HCT116 (cell line): ENCODE results near the gene LINC00632. TPM values are rescaled to one million over a fixed set of nuclear protein-coding genes. Genes with fewer than 3 reads are reported as not detected.

Source experiments
- ATAC-seq: fragments of 200-7000 bp; cut with Tn5 transposase; 2 replicates; pipeline ENCODE4 v1.9.1; 2020; ENCODE audit warnings: mild to moderate bottlenecking, moderate library complexity
- BruUV-seq: library from RNA; stranded (reverse); fragments of 400-500 nt; replicated peaks from 2 replicates; lab custom pipeline; 2021; lab: Mats Ljungman, UMichigan
- CTCF ChIA-PET: fragments of 300-600 bp; sonication (Branson Sonifier 250); formaldehyde crosslinking; loops from one replicate; lab custom pipeline; 2021; ENCODE audit warnings: antibody characterized with exemption; lab: Charles Lee
- POLR2A ChIA-PET: fragments of 300-600, 350-600 bp; sonication (Branson Sonifier 250); formaldehyde crosslinking; loops from one replicate; lab custom pipeline; 2021; ENCODE audit warnings: antibody characterized with exemption; lab: Charles Lee
- RAD21 ChIA-PET, 2 experiments: fragments of 300-600 bp; sonication (Branson Sonifier 250); formaldehyde crosslinking; loops; one replicate each; lab custom pipeline; 2023; ENCODE audit warnings: low total read pairs in 2 of 2; ENCODE audit not compliant: uncharacterized antibody in 2 of 2, unreplicated experiment in 2 of 2, low non-redundant PET in 1 of 2; lab: Charles Lee
- DNase-seq: peaks from one replicate; pipeline ENCODE4 v3.0.0-alpha.2; 2010; ENCODE audit warnings: low read depth, low spot score
- H2AFZ ChIP-seq: fragments of 200-600 bp; shearing (Covaris generic), sonication (generic); 2 replicates; pipeline ENCODE4 v1.6.1; 2017; ENCODE audit warnings: low read depth, mixed run types, mixed read lengths, antibody characterized with exemption, low read length; ENCODE audit not compliant: poor library complexity, severe bottlenecking
- H3K27ac ChIP-seq: 2 replicates; pipeline ENCODE4 v1.5.1; 2012; ENCODE audit warnings: low read depth, low read length
- H3K27me3 ChIP-seq: fragments of 200-600 bp; sonication (generic); 2 replicates; pipeline ENCODE4 v1.6.1; 2016; ENCODE audit warnings: mixed run types, low read length, mixed read lengths; ENCODE audit not compliant: insufficient read depth
- H3K36me3 ChIP-seq, 2 experiments: fragments of 200-500 bp in 1 of 2; fragments of 200-600 bp in 1 of 2; sonication (Bioruptor generic) in 1 of 2; sonication (generic) in 1 of 2; 2 replicates each; pipeline versions ENCODE4 v1.5.1 to v1.6.1; 2014 to 2016; ENCODE audit warnings: low read length in 2 of 2, inconsistent platforms in 1 of 2, mixed read lengths in 1 of 2, mixed run types in 1 of 2; ENCODE audit not compliant: insufficient read depth in 2 of 2, control insufficient read depth in 1 of 2
- H3K4me1 ChIP-seq, 2 experiments: fragments of 200-600 bp in 1 of 2; sonication (generic) in 1 of 2; 2 replicates each; pipeline versions ENCODE4 v1.5.1 to v1.6.1; 2012 to 2017; ENCODE audit warnings: low read length in 2 of 2, inconsistent platforms in 1 of 2, mild to moderate bottlenecking in 1 of 2, mixed read lengths in 1 of 2, mixed run types in 1 of 2, moderate library complexity in 1 of 2; ENCODE audit not compliant: insufficient read depth in 2 of 2, control insufficient read depth in 1 of 2
- H3K4me2 ChIP-seq: fragments of 200-600 bp; sonication (generic); 2 replicates; pipeline ENCODE4 v1.6.1; 2017; ENCODE audit warnings: mixed run types, low read length, mixed read lengths
- H3K4me3 ChIP-seq, 2 experiments: fragments of 200-600 bp in 1 of 2; sonication (generic) in 1 of 2; replicated peaks in 1 of 2; 2 replicates each; pipeline ENCODE4 v1.5.1; 2011 to 2016; ENCODE audit warnings: low read length in 2 of 2, control low read depth in 1 of 2, low read depth in 1 of 2, mild to moderate bottlenecking in 1 of 2, mixed read lengths in 1 of 2, mixed run types in 1 of 2
- H3K79me2 ChIP-seq: fragments of 200-600 bp; sonication (generic); 2 replicates; pipeline ENCODE4 v1.6.1; 2017; ENCODE audit warnings: mild to moderate bottlenecking, mixed run types, low read length, moderate library complexity, mixed read lengths; ENCODE audit not compliant: insufficient read depth
- H3K9ac ChIP-seq: fragments of 200-600 bp; sonication (generic); 2 replicates; pipeline ENCODE4 v1.6.1; 2016; ENCODE audit warnings: low read length, mixed read lengths
- H3K9me2 ChIP-seq: fragments of 200-600 bp; sonication (generic), shearing (Covaris generic); 2 replicates; pipeline ENCODE4 v1.6.1; 2017; ENCODE audit warnings: mixed run types, mild to moderate bottlenecking, moderate library complexity; ENCODE audit not compliant: insufficient read depth
- H3K9me3 ChIP-seq, 2 experiments: fragments of 200-500 bp in 1 of 2; fragments of 200-600 bp in 1 of 2; sonication (Bioruptor generic) in 1 of 2; sonication (generic) in 1 of 2; 2 replicates each; pipeline ENCODE4 v1.6.1; 2014 to 2017; ENCODE audit warnings: low read length in 2 of 2, mixed read lengths in 2 of 2, inconsistent platforms in 1 of 2, low read depth in 1 of 2, mild to moderate bottlenecking in 1 of 2, mixed run types in 1 of 2, moderate library complexity in 1 of 2; ENCODE audit not compliant: control insufficient read depth in 1 of 2, insufficient read depth in 1 of 2
- H4K20me1 ChIP-seq: fragments of 200-600 bp; sonication (generic), shearing (Covaris generic); 2 replicates; pipeline ENCODE4 v1.6.1; 2017; ENCODE audit warnings: mixed run types, mild to moderate bottlenecking, moderate library complexity; ENCODE audit not compliant: insufficient read depth
- ATF3 ChIP-seq: IDR thresholded peaks from 2 replicates; pipeline ENCODE4 v1.6.1; 2012
- CTCF ChIP-seq, 3 experiments: fragments of 200-600 bp in 1 of 3; sonication (generic) in 1 of 3; IDR thresholded peaks in 2 of 3; conservative IDR thresholded peaks in 1 of 3; 2 replicates each; pipeline ENCODE4 v1.5.1; 2012 to 2017; ENCODE audit warnings: low read depth in 2 of 3, low read length in 2 of 3, antibody characterized with exemption in 1 of 3, borderline replicate concordance in 1 of 3, control low read depth in 1 of 3, mild to moderate bottlenecking in 1 of 3, mixed read lengths in 1 of 3, mixed run types in 1 of 3, moderate library complexity in 1 of 3; ENCODE audit not compliant: insufficient read depth in 1 of 3
- EZH2phosphoT487 ChIP-seq: fragments of 200-600 bp; IDR thresholded peaks from 2 replicates; pipeline ENCODE4 v1.6.1; 2018; ENCODE audit warnings: antibody characterized with exemption, borderline replicate concordance
- RAD21 ChIP-seq: IDR thresholded peaks from 2 replicates; pipeline ENCODE4 v1.6.1; 2012; ENCODE audit warnings: low read depth, mild to moderate bottlenecking
- SIN3A ChIP-seq: IDR thresholded peaks from 2 replicates; pipeline ENCODE4 v1.6.1; 2012; ENCODE audit warnings: low read depth
- SRF ChIP-seq: IDR thresholded peaks from 2 replicates; pipeline ENCODE4 v1.6.1; 2012; ENCODE audit warnings: low read depth
- YY1 ChIP-seq: IDR thresholded peaks from 2 replicates; pipeline ENCODE4 v1.6.1; 2011; ENCODE audit warnings: low read length, low read depth, moderate library complexity, mild to moderate bottlenecking; ENCODE audit not compliant: insufficient replicate concordance; ENCODE audit errors: extremely low read depth
- ZBTB33 ChIP-seq: IDR thresholded peaks from 2 replicates; pipeline ENCODE4 v1.6.1; 2011; ENCODE audit warnings: mild to moderate bottlenecking, low read length, moderate library complexity; ENCODE audit not compliant: insufficient replicate concordance; ENCODE audit errors: extremely low read depth
- intact Hi-C: fragments of 100-400 bp; cut with micrococcal nuclease; formaldehyde crosslinking; loops from 2 replicates; pipeline ENCODE4 v1.10.0; 2022
- total RNA-seq: library from RNA; stranded (reverse); gene quantifications from one replicate; pipeline ENCODE4 v1.2.1, GENCODE V29; 2021; ENCODE audit not compliant: unreplicated experiment

LINC00632 gene
- total RNA-seq, 1 experiment from 2014 or later = 0.15 TPM

GRCh38 chrX:140756941-140757340, 47.4 kb downstream of the LINC00632 start:
- no peak overlapping the region for H2AFZ ChIP-seq
- ChIA-PET RAD21 (no interaction called here), POLR2A (no interaction called here), CTCF (no interaction called here)
- DNase-seq (no peak), ATAC-seq (no peak)
- BruUV-seq = no TSS peak
- H4K20me1 ChIP-seq = no peaks in the 10 kb centered on the region
- no peaks in the 10 kb centered on the region for H3K9me3 ChIP-seq
- intact Hi-C loops = no loop called here
- H3K4me1 ChIP-seq = no peaks in the 10 kb centered on the region
- no peak overlapping the region for H3K4me2 ChIP-seq
- no peaks in the 10 kb centered on the region for H3K9me2 ChIP-seq
- no peak overlapping the region for H3K4me3 ChIP-seq
- TF ChIP-seq RAD21 (no peak), SRF (no peak), YY1 (no peak), SIN3A (no peak), CTCF (IDR thresholded peaks at IDR 0.05 in 2 of 3, conservative IDR thresholded peaks at IDR 0.05 in 1 of 3; ENCODE audit: borderline replicate concordance in 1 of 3, insufficient read depth in 1 of 3, low read depth in 2 of 3, low read length in 2 of 3) (no peak)
- H3K27ac ChIP-seq = no peak overlapping the region
- no peaks in the 10 kb centered on the region for H3K27me3 ChIP-seq
- H3K9ac ChIP-seq = no peak overlapping the region
- no peaks in the 10 kb centered on the region for H3K36me3 ChIP-seq
- H3K79me2 ChIP-seq = no peaks in the 10 kb centered on the region

GRCh38 chrX:140762061-140762460, 52.5 kb downstream of the LINC00632 start:
- RAD21 ChIA-PET = no interaction called here

More at GRCh38 chrX:140762061-140762460, 52.5 kb downstream of the LINC00632 start:
- Histone ChIP-seq H3K4me1 (no peaks in the 10 kb centered on the region), H3K9me3 (no peaks in the 10 kb centered on the region), H3K4me2 (no peak overlapping the region), H3K36me3 (no peaks in the 10 kb centered on the region), H3K9me2 (no peaks in the 10 kb centered on the region), H3K79me2 (no peaks in the 10 kb centered on the region), H2AFZ (no peak overlapping the region), H3K27ac (no peak overlapping the region), H3K4me3 (no peak overlapping the region), H4K20me1 (no peaks in the 10 kb centered on the region), H3K9ac (no peak overlapping the region), H3K27me3 (no peaks in the 10 kb centered on the region)
- no peak for ATAC-seq
- CTCF ChIA-PET = no interaction called here
- DNase-seq = no peak
- intact Hi-C loops = no loop called here
- BruUV-seq = no TSS peak
- TF ChIP-seq EZH2phosphoT487 (no peak), CTCF (IDR thresholded peaks at IDR 0.05 in 2 of 3, conservative IDR thresholded peaks at IDR 0.05 in 1 of 3; ENCODE audit: borderline replicate concordance in 1 of 3, insufficient read depth in 1 of 3, low read depth in 2 of 3, low read length in 2 of 3) (peak in 2 of 3 experiments; percentile 45 to 53; a peak in 4 of 6 replicates), ATF3 (no peak), RAD21 (no peak), ZBTB33 (no peak)
- POLR2A ChIA-PET = no interaction called here
